Measurements from ENCODE around the gene GREB1L.

Gene GREB1L

DNA sequence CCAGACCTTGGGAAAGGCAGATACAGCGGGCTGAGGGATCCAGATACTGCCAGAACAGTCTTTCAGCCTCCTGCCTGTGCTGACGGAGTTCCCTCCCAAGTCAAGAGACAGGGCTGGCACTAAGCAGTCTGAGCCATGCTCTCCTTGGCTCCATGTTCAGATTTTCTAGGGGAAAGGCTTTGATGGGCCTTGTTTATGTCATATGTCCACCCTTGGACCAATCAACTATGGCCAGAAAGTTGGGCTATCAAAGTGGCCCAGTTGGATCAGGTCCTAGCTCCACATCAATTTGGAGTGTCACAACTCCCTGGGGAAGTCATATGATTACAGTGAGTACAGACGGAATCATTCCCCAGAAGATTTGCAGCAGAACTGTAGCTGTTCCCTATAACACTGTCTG is 152.0 kb downstream of the GREB1L start:
- Mint-ChIP-seq H3K36me3 (ENCODE audit: low read depth) (no peaks in the 10 kb centered on the region), H3K27ac (no peak overlapping the region), H3K4me1 (no peaks in the 10 kb centered on the region), H3K27me3 (ENCODE audit: low read depth) (no peaks in the 10 kb centered on the region), H3K9me3 (no peaks in the 10 kb centered on the region), H3K4me3 (no peak overlapping the region)
- TF ChIP-seq, protein P1, sequence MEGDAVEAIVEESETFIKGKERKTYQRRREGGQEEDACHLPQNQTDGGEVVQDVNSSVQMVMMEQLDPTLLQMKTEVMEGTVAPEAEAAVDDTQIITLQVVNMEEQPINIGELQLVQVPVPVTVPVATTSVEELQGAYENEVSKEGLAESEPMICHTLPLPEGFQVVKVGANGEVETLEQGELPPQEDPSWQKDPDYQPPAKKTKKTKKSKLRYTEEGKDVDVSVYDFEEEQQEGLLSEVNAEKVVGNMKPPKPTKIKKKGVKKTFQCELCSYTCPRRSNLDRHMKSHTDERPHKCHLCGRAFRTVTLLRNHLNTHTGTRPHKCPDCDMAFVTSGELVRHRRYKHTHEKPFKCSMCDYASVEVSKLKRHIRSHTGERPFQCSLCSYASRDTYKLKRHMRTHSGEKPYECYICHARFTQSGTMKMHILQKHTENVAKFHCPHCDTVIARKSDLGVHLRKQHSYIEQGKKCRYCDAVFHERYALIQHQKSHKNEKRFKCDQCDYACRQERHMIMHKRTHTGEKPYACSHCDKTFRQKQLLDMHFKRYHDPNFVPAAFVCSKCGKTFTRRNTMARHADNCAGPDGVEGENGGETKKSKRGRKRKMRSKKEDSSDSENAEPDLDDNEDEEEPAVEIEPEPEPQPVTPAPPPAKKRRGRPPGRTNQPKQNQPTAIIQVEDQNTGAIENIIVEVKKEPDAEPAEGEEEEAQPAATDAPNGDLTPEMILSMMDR (IDR thresholded peaks at IDR 0.05; ENCODE audit: unreplicated experiment in 3 of 3): no peak

DNA sequence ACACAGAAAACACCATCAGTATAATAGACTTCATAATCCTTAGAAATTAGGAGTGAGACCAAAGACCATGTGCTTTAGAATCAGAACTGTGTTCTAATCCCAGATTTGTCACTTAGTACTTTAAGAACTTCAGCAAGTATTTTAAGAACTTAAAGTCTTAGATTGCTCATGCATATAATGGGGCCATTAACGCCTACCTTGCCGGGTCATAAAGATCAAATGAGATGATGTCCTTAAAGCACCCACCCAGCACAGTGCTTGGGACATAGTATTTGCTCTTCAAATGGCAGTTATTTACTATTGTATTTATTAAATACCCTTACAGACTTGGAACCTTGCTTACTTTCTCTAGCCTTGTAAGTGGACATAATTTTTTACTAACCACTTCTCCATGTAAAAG is 156.1 kb downstream of the GREB1L start:
- Mint-ChIP-seq H3K27ac (no peak overlapping the region), H3K36me3 (ENCODE audit: low read depth) (no peaks in the 10 kb centered on the region), H3K4me3 (no peak overlapping the region)

DNA sequence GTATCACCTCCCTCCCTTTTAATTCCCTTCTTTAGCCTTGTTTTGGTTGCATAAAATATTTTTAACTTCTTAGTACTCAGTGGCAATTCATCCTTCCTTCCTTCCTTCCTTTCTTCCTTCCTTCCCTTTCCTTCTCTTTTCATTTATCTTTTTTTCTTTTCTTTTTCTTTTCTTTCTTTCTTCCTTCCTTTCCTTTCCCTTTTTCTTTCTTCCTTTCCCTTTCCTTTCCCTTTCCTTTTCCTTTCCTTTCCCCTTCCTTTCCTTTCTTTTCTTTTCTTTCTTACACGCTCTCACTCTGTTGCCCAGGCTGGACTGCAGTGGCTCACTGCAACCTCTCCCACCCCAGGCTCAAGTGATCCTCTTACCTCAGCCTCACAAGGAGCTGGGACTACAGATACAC is 160.2 kb downstream of the GREB1L start:
- no peaks in the 10 kb centered on the region for H3K9me3 Mint-ChIP-seq
- H3K36me3 Mint-ChIP-seq (ENCODE audit: low read depth): peaks cover 3% of the 10 kb centered on the region
- H3K27ac Mint-ChIP-seq: no peak overlapping the region
- H3K27me3 Mint-ChIP-seq (ENCODE audit: low read depth): no peaks in the 10 kb centered on the region
- no peak overlapping the region for H3K4me3 Mint-ChIP-seq
- no peaks in the 10 kb centered on the region for H3K4me1 Mint-ChIP-seq
- TF ChIP-seq, protein P1 (IDR thresholded peaks at IDR 0.05; ENCODE audit: unreplicated experiment in 3 of 3): no peak

More for the DNA sequence above, 156.1 kb downstream of the GREB1L start:
- Mint-ChIP-seq H3K9me3 (no peaks in the 10 kb centered on the region), H3K27me3 (ENCODE audit: low read depth) (no peaks in the 10 kb centered on the region), H3K4me1 (no peaks in the 10 kb centered on the region)
- TF ChIP-seq, protein P1 (IDR thresholded peaks at IDR 0.05; ENCODE audit: unreplicated experiment in 3 of 3): no peak

DNA sequence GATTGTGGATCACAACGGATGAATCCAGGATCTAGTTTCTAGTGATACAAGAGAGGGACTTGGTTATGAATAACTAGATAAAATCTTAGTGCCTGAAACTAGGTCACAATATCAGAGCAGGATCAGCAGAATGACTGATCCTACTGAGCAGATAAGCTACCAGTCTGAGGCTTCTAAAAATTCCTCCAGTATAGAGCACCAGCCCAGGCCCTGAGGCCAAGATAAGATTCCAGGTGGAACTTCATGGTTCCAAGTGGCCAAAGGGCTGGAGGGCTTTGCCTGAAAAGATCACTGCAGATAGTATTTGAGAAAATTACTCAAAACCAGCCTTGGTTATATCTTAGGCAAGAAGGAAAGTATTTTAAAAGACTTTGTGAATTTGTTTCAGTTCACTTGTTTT is 162.4 kb downstream of the GREB1L start:
- H3K36me3 Mint-ChIP-seq (ENCODE audit: low read depth): peaks cover 3% of the 10 kb centered on the region
- no peaks in the 10 kb centered on the region for H3K27me3 Mint-ChIP-seq (ENCODE audit: low read depth)
- H3K9me3 Mint-ChIP-seq: no peaks in the 10 kb centered on the region
- H3K4me3 Mint-ChIP-seq: no peak overlapping the region
- no peaks in the 10 kb centered on the region for H3K4me1 Mint-ChIP-seq
- TF ChIP-seq, protein P1 (IDR thresholded peaks at IDR 0.05; ENCODE audit: unreplicated experiment in 3 of 3): no peak
- H3K27ac Mint-ChIP-seq: no peak overlapping the region

DNA sequence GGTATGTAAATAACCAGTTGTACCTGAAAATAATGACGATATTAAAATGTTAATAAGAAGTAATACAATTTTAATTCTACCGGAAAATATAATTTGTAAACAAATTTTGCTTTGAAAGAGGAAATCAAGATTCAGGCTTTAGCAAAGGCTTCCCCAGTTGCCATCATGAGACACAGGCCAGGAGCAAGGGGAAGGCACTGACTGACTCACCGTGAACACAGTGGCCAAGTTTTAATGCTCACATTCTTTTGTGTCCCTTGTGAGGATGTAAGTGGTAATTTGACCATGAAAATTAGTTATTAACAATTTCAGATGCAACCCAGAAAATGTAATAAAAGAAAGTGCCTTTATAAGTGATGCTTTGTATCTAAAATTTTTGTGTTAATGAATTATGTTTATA is 164.1 kb downstream of the GREB1L start:
- Mint-ChIP-seq H3K27ac (no peak overlapping the region), H3K9me3 (no peaks in the 10 kb centered on the region), H3K4me1 (no peaks in the 10 kb centered on the region), H3K36me3 (ENCODE audit: low read depth) (peaks cover 3% of the 10 kb centered on the region), H3K4me3 (no peak overlapping the region), H3K27me3 (ENCODE audit: low read depth) (no peaks in the 10 kb centered on the region)
- TF ChIP-seq, protein P1 (IDR thresholded peaks at IDR 0.05; ENCODE audit: unreplicated experiment in 3 of 3): no peak

DNA sequence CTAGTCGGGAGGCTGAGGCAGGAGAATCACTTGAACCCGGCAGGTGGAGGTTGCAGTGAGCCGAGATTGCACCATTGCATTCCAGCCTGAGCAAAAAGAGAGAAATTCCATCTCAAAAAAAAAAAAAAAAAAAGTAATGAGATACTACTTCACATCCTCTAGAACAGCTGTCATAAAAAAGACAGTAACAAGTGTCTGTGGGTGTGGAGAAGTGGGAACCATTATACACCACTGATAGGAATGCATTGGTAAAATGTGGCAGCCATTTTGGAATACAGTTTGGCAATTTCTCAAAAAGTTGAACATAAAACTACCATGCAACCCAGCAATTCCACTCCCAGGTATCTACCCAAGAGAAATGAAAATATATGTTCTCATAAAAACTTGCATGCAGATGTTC is 166.6 kb downstream of the GREB1L start:
- Mint-ChIP-seq H3K4me3 (no peak overlapping the region), H3K4me1 (no peaks in the 10 kb centered on the region), H3K27ac (no peak overlapping the region), H3K9me3 (no peaks in the 10 kb centered on the region), H3K36me3 (ENCODE audit: low read depth) (peaks cover 3% of the 10 kb centered on the region), H3K27me3 (ENCODE audit: low read depth) (no peaks in the 10 kb centered on the region)
- TF ChIP-seq, protein P1 (IDR thresholded peaks at IDR 0.05; ENCODE audit: unreplicated experiment in 3 of 3): no peak
